Right kidney (tissue), 1 donor: ENCODE measurements around the gene CNST.
"Not testable (repeated sequence)": the region's sequence is repeated elsewhere in the genome, so short reads cannot be mapped to it uniquely, and the experiment has no call there.

Source experiments
- DNase-seq: peaks from one replicate; pipeline ENCODE4 v3.0.0-alpha.2; 2016

CNST gene

GRCh38 chr1:246711548-246712003 is 145.3 kb downstream of the CNST start:
- no peak for DNase-seq

- DNase-seq, result not testable (repeated sequence)
Observed at GRCh38 chr1:246712428-246712827, 146.2 kb downstream of the CNST start.
